Ammon's horn (tissue), 1 donor: ENCODE results near the gene AKAP6.

Source experiments
- DNase-seq: peaks from one replicate; pipeline ENCODE4 v3.0.0-alpha.2; 2016; ENCODE audit warnings: low spot score

Gene AKAP6

GRCh38 chr14:32625211-32625610, 296.1 kb downstream of the AKAP6 start:
- no peak for DNase-seq

GRCh38 chr14:32627545-32628298, 298.6 kb downstream of the AKAP6 start:
- DNase-seq: no peak

GRCh38 chr14:32629236-32629635, 300.1 kb downstream of the AKAP6 start:
- DNase-seq: no peak

GRCh38 chr14:32630701-32631100, 301.6 kb downstream of the AKAP6 start:
- DNase-seq: no peak

- peak; percentile 21 for DNase-seq
Measured at GRCh38 chr14:32633224-32633859, 304.2 kb downstream of the AKAP6 start.

GRCh38 chr14:32633930-32634329, 304.8 kb downstream of the AKAP6 start:
- no peak for DNase-seq

GRCh38 chr14:32635061-32635719, 306.1 kb downstream of the AKAP6 start:
- peak; percentile 24 for DNase-seq

- DNase-seq: no peak
Measured at GRCh38 chr14:32637582-32637981, 308.5 kb downstream of the AKAP6 start.

- DNase-seq: no peak
Measured at GRCh38 chr14:32639208-32639607, 310.1 kb downstream of the AKAP6 start.

GRCh38 chr14:32645551-32645950, 316.5 kb downstream of the AKAP6 start:
- no peak for DNase-seq

- DNase-seq: peak; percentile 56
Measured at GRCh38 chr14:32648434-32648833, 319.3 kb downstream of the AKAP6 start.

GRCh38 chr14:32650030-32650429, 320.9 kb downstream of the AKAP6 start:
- DNase-seq: no peak

- DNase-seq: no peak
Measured at GRCh38 chr14:32650665-32651064, 321.6 kb downstream of the AKAP6 start.

- DNase-seq: no peak
Measured at GRCh38 chr14:32654106-32654505, 325.0 kb downstream of the AKAP6 start.

GRCh38 chr14:32656601-32657000, 327.5 kb downstream of the AKAP6 start:
- no peak for DNase-seq

- DNase-seq: peak; percentile 77
Measured at GRCh38 chr14:32657081-32657480, 328.0 kb downstream of the AKAP6 start.

- DNase-seq: no peak
Measured at GRCh38 chr14:32661216-32661615, 332.1 kb downstream of the AKAP6 start.

GRCh38 chr14:32662211-32662610, 333.1 kb downstream of the AKAP6 start:
- no peak for DNase-seq

GRCh38 chr14:32666308-32666707, 337.2 kb downstream of the AKAP6 start:
- no peak for DNase-seq

- no peak for DNase-seq
Measured at GRCh38 chr14:32667287-32667686, 338.2 kb downstream of the AKAP6 start.

- no peak for DNase-seq
Measured at GRCh38 chr14:32667791-32668190, 338.7 kb downstream of the AKAP6 start.

GRCh38 chr14:32669391-32669790, 340.3 kb downstream of the AKAP6 start:
- DNase-seq: no peak

- DNase-seq: no peak
Measured at GRCh38 chr14:32675433-32675832, 346.3 kb downstream of the AKAP6 start.
